MCF 10A (cell line): ENCODE measurements around the gene WDR76. TPM values are rescaled to one million over a fixed set of nuclear protein-coding genes. Genes with fewer than 3 reads are reported as not detected.

Experiments
- BruUV-seq: library from RNA; stranded (reverse); fragments of 400-500 nt; replicated peaks from 2 replicates; lab custom pipeline; 2021; lab: Mats Ljungman, UMichigan
- CTCF ChIA-PET: fragments of 300-600 bp; sonication (Branson Sonifier 250); formaldehyde crosslinking; extraction: SDS; loops from one replicate; lab custom pipeline; 2021; ENCODE audit warnings: antibody characterized with exemption, inconsistent platforms; lab: Yijun Ruan, JAX
- POLR2A ChIA-PET: fragments of 300-600, 350-650 bp; sonication (Branson Sonifier 250); formaldehyde crosslinking; extraction: SDS; loops from one replicate; lab custom pipeline; 2020; ENCODE audit warnings: antibody characterized with exemption, inconsistent platforms; lab: Yijun Ruan, JAX
- DNase-seq: peaks from one replicate; pipeline ENCODE4 v3.0.0-alpha.2; 2018; ENCODE audit not compliant: unreplicated experiment
- H3K27ac Mint-ChIP-seq: one replicate; pipeline ENCODE4 v1.8.0; 2022; ENCODE audit warnings: mild to moderate bottlenecking, low read depth, mixed read lengths; ENCODE audit not compliant: unreplicated experiment
- H3K27me3 Mint-ChIP-seq: one replicate; pipeline ENCODE4 v1.8.0; 2022; ENCODE audit warnings: mixed read lengths; ENCODE audit not compliant: insufficient read depth, unreplicated experiment
- H3K36me3 Mint-ChIP-seq: one replicate; pipeline ENCODE4 v1.8.0; 2022; ENCODE audit warnings: mild to moderate bottlenecking, moderate library complexity, mixed read lengths; ENCODE audit not compliant: insufficient read depth, unreplicated experiment
- H3K4me1 Mint-ChIP-seq: one replicate; pipeline ENCODE4 v1.8.0; 2022; ENCODE audit warnings: mixed read lengths; ENCODE audit not compliant: insufficient read depth, unreplicated experiment
- H3K4me3 Mint-ChIP-seq: one replicate; pipeline ENCODE4 v1.8.0; 2022; ENCODE audit warnings: mild to moderate bottlenecking, moderate library complexity, mixed read lengths; ENCODE audit not compliant: unreplicated experiment
- H3K9me3 Mint-ChIP-seq: one replicate; pipeline ENCODE4 v1.8.0; 2022; ENCODE audit warnings: mixed read lengths; ENCODE audit not compliant: unreplicated experiment
- CTCF ChIP-seq: fragments of 200-600 bp; IDR thresholded peaks from one replicate; pipeline ENCODE4 v1.8.0; 2022; ENCODE audit warnings: antibody characterized with exemption, mild to moderate bottlenecking; ENCODE audit not compliant: unreplicated experiment
- intact Hi-C: fragments of 100-400 bp; cut with micrococcal nuclease; formaldehyde crosslinking; loops from 2 replicates; pipeline ENCODE4 v1.14.1; 2022
- total RNA-seq: library from RNA; stranded (reverse); gene quantifications from 2 replicates; pipeline ENCODE4 v1.2.3, GENCODE V29; 2022

Gene WDR76
- total RNA-seq, 1 experiment from 2014 or later: 6.9 TPM

GRCh38 chr15:43900996-43901395 lies 74.2 kb downstream of the WDR76 start:
- CTCF ChIA-PET: interaction anchor here (0.6 kb wide), 1 partner anchor 29 kb away, joined by 3 read pairs; no protein-coding TSS in a partner anchor
- no peaks in the 10 kb centered on the region for H3K27me3 Mint-ChIP-seq
- no peak overlapping the region for H3K27ac Mint-ChIP-seq
- no peaks in the 10 kb centered on the region for H3K36me3 Mint-ChIP-seq
- no peak overlapping the region for H3K4me3 Mint-ChIP-seq
- H3K4me1 Mint-ChIP-seq: peaks cover 5% of the 10 kb centered on the region
- BruUV-seq: no TSS peak
- H3K9me3 Mint-ChIP-seq: no peaks in the 10 kb centered on the region
- POLR2A ChIA-PET: no interaction called here
- DNase-seq: no peak
- TF ChIP-seq CTCF: no peak
- intact Hi-C loops: loop anchor here (5.0 kb wide), 2 partner anchors 36 to 601 kb away; no protein-coding TSS in a partner anchor

- Mint-ChIP-seq H3K36me3 (no peaks in the 10 kb centered on the region), H3K4me1 (peaks cover 5% of the 10 kb centered on the region), H3K27ac (no peak overlapping the region), H3K9me3 (no peaks in the 10 kb centered on the region), H3K27me3 (no peaks in the 10 kb centered on the region), H3K4me3 (no peak overlapping the region)
- POLR2A ChIA-PET: no interaction called here
- DNase-seq: no peak
- intact Hi-C loops: loop anchor here (5.0 kb wide), 2 partner anchors 36 to 601 kb away; no protein-coding TSS in a partner anchor
- CTCF ChIA-PET: interaction anchor here (0.6 to 3.7 kb wide), 4 partner anchors 12 to 491 kb away, joined by 3 to 43 read pairs (median 4); no protein-coding TSS in a partner anchor
- BruUV-seq: no TSS peak
- TF ChIP-seq CTCF: no peak
These were observed 74.7 kb downstream of the WDR76 start for GRCh38 chr15:43901495-43901894.

GRCh38 chr15:43903864-43904290 lies 77.1 kb downstream of the WDR76 start:
- Mint-ChIP-seq H3K4me3 (peak overlapping the region; percentile 4), H3K9me3 (no peaks in the 10 kb centered on the region), H3K27me3 (no peaks in the 10 kb centered on the region), H3K36me3 (no peaks in the 10 kb centered on the region), H3K27ac (no peak overlapping the region), H3K4me1 (peaks cover 5% of the 10 kb centered on the region)
- peak; percentile 88 for TF ChIP-seq CTCF
- intact Hi-C loops: loop anchor here (1.0 to 5.0 kb wide), 5 partner anchors 33 to 598 kb away; no protein-coding TSS in a partner anchor
- CTCF ChIA-PET: interaction anchor here (0.6 to 5.9 kb wide), 43 partner anchors 8 to 1005 kb away, joined by 3 to 82 read pairs (median 4); no protein-coding TSS in a partner anchor
- POLR2A ChIA-PET: interaction anchor here (0.5 to 0.8 kb wide), 4 partner anchors 162 to 359 kb away, joined by 3 to 6 read pairs (median 4); no protein-coding TSS in a partner anchor
- no TSS peak for BruUV-seq
- peak; percentile 77 for DNase-seq

GRCh38 chr15:43905755-43906154 lies 79.0 kb downstream of the WDR76 start:
- no peaks in the 10 kb centered on the region for H3K9me3 Mint-ChIP-seq
- no peaks in the 10 kb centered on the region for H3K36me3 Mint-ChIP-seq
- peak; percentile 4 for DNase-seq
- no peak for TF ChIP-seq CTCF
- H3K4me3 Mint-ChIP-seq: no peak overlapping the region
- no peaks in the 10 kb centered on the region for H3K27me3 Mint-ChIP-seq
- CTCF ChIA-PET: interaction anchor here (0.5 to 5.9 kb wide), 12 partner anchors 11 to 813 kb away, joined by 3 to 82 read pairs (median 5); no protein-coding TSS in a partner anchor
- H3K27ac Mint-ChIP-seq: no peak overlapping the region
- intact Hi-C loops: no loop called here
- H3K4me1 Mint-ChIP-seq: peaks cover 5% of the 10 kb centered on the region
- POLR2A ChIA-PET: no interaction called here
- no TSS peak for BruUV-seq
